ENCODE measurements around the gene PVRIG.
"Not testable (repeated sequence)": the region's sequence is repeated elsewhere in the genome, so short reads cannot be mapped to it uniquely, and the experiment has no call there.

The PVRIG gene

DNA sequence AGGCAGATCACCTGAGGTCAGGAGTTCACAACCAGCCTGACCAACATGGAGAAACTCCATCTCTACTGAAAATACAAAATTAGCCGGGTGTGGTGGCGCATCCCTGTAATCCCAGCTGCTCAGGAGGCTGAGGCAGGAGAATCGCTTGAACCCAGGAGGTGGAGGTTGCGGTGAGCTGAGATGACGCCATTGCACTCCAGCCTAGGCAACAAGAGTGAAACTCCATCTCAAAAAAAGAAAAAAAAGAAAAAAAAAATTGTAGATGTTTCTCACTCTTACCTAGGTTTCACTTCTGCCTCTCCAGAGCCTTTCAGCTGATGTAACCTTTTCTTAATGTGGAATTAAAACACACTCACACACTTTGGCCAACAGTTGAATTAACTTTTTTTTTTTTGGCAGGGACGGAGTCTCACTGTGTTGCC is 23.8 kb upstream of the PVRIG start:
- DNase-seq: not testable (repeated sequence)

- no peak for DNase-seq
Observed at GRCh38 chr7:100198266-100198665, 21.5 kb upstream of the PVRIG start.

DNA sequence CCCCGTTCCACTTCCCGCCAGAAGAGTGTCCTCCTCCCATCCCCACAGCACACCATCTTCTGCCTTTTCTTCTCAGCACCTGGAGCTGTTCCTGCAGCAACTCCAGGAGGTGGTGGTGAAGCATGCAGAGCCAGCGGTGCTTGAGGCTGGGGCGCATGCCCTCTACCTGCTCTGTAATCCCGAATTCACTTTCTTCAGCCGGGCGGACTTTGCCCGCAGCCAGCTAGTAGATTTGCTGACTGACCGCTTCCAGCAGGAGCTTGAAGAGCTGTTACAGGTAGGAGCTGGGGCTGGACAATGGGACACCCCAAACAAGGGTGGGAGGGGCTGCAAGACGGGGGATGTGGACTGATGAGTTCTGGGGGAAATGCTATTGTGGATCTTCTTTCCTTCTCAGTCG is 19.1 kb upstream of the PVRIG start:
- no peak for DNase-seq

- DNase-seq: no peak
Observed at GRCh38 chr7:100204454-100204853, 15.3 kb upstream of the PVRIG start.

- DNase-seq: no peak
Observed at GRCh38 chr7:100208911-100209408, 10.8 kb upstream of the PVRIG start.

- DNase-seq: no peak
Observed at GRCh38 chr7:100209493-100209892, 10.3 kb upstream of the PVRIG start.

- DNase-seq: no peak
Observed at GRCh38 chr7:100210805-100211204, 8.9 kb upstream of the PVRIG start.

- DNase-seq: no peak
Observed at GRCh38 chr7:100211342-100211780, 8.4 kb upstream of the PVRIG start.

GRCh38 chr7:100212631-100213286 is 7.0 kb upstream of the PVRIG start:
- DNase-seq: no peak

GRCh38 chr7:100213672-100214071 is 6.1 kb upstream of the PVRIG start:
- DNase-seq: no peak

- not testable (repeated sequence) for DNase-seq
Observed at GRCh38 chr7:100214356-100214755, 5.4 kb upstream of the PVRIG start.

- no peak for DNase-seq
Observed at GRCh38 chr7:100215895-100216294, 3.9 kb upstream of the PVRIG start.

DNA sequence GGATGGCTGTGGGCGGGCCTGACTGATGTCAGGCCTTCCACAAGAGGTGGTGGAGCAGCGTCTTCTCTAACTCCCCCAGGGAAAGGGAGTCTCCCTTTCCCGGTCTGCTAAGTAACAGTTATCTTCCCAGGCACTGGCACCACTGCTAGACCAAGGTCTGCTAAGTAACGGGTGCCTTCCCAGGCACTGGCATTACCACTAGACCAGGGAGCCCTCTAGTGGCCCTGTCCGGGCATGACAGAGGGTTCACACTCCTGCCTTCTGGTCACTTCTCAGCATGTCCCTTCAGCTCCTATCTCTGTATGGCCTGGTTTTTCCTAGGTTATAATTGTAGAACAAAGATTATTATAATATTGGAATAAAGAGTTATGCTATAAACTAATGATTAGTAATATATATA is 1.8 kb upstream of the PVRIG start:
- DNase-seq: not testable (repeated sequence)

- no peak for DNase-seq
Observed at GRCh38 chr7:100219271-100219737, 445 bp upstream of the PVRIG start.

- no peak for DNase-seq
Observed at GRCh38 chr7:100220586-100221230, 959 bp downstream of the PVRIG start.

DNA sequence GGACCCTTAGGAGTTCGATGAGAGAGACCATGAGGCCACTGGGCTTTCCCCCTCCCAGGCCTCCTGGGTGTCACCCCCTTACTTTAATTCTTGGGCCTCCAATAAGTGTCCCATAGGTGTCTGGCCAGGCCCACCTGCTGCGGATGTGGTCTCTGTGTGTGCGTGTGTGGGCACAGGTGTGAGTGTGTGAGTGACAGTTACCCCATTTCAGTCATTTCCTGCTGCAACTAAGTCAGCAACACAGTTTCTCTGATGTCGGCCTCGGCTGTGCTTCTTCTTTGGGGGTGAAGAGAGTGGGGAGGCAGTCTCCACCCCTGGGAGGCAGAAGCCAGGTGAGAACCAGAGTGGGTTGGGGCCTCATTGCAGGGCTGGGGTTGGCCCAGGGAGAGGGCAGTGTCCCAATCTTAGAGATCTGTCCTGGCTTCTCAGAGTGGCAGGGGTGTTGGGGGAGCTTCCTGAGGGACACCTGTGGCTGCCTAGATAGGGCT is 1.5 kb downstream of the PVRIG start:
- DNase-seq: no peak

DNA sequence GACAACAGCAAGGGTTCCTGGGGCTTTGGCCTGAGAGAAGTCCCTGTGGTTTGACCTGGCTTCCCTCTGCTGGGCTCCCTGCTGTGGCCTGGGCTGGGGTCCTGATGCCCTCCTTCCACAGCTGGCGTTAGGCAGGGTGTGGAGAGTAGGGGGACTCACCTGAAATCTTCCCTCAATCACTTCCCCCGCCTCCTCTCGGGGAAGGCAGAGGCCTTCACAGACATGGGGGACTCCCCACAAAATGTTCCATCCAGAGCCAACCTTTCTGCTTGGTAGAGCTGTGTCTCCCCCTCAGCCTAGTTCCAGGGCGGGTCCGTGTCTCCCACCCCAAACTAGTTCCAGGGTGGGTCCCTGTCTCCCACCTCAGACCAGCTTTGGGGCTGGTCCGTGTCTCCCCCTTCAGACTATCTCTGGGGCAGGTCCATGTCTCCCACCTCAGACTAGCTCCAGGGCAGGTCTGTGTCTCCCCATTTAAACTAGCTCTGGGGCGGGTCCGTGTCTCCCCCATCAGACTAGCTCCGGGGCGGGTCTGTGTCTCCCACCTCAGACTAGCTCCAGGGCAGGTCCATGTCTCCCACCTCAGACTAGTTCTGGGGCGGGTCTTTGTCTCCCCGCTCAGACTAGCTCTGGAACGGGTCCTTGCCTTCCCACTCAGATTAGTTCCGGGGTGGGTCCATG is 2.2 kb downstream of the PVRIG start:
- DNase-seq: no peak

DNA sequence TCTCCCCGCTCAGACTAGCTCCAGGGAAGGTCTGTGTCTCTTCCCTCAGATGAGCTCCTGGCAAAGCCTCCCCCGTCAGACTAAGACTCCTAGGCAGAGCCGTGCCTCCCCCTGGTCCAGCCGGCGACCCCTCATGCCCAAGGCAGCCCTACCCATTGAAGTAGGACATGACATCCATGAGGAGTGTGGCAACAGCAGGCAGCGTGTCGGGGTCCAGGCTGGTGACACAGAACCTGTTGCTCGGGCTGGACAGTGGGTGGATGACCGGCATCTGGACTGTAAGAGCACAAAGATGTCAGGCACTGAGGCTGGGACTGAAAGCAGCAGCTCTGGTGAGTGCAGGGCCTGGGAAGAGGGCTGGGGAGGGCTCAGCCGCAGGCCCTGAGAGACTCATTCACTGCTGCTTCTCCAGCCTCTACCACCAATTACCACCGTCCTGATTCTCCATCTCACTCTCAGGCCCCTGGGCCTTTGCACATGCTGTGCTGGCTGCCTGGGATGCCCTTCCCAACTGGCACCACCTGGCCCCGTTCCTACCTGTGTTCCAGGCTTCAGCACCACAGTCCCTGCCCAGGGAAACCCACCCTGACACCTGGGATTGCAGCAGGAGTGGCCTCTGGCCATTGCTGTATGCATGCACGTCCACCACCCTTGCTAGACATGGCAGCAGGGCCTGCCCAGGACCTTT is 2.8 kb downstream of the PVRIG start:
- no peak for DNase-seq

- DNase-seq: not testable (repeated sequence)
Observed at GRCh38 chr7:100223376-100223927, 3.7 kb downstream of the PVRIG start.

GRCh38 chr7:100224891-100225290 is 5.1 kb downstream of the PVRIG start:
- not testable (repeated sequence) for DNase-seq

DNA sequence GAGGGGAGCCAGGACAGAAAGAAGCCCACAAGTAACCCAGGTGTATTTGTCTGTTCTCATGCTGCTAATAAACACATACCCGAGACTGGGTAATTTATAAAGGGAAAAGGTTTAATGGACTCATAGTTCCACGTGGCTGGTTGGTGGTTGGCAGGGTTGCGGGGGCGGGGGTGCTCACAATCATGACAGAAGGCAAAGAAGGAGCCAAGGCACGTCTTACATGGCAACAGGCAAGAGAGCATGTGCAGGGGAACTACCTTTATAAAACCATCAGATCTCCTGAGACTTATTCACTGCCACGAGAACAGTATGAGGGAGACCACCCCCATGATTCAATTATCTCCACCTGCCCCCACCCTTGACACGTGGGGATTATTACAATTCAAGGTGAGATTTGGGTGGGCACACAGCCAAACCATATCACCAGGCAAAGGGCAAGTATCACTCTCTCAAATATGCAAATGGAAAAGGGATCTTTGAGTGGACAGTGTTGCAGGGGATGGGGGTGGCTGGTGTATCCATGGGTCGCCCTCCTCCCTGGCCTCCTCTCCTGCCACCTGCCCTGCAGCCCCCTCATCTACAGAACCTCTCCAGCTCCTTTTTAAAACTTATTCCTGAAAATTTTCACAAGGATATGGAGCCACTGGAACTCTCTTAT is 15.0 kb downstream of the PVRIG start:
- not testable (repeated sequence) for DNase-seq

DNA sequence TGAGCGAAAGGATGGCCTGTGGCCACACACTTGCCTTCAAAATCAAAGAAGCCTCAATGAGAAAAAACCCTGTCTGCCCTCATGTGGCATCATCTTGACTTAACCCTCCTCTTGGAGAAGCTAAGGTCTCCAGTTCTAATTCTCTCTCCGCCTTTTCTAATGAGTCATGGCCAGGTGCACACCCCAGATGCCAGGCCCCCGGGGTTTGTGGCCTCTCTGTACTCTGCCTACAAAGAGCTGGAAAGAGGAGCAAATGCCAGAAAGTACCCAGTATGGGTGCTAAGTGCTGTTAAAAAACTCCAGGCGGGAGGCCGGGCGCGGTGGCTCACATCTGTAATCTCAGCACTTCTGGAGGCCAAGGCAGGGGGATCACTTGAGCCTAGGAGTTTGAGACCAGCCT is 20.2 kb downstream of the PVRIG start:
- DNase-seq: not testable (repeated sequence)
